Duodenal mucosa (tissue), 2 donors: ENCODE data around the gene CIAO2B.

Experiments used
- H3K27ac ChIP-seq: one replicate; pipeline ENCODE4 v1.7.0; 2013; ENCODE audit warnings: low read depth, low read length
- H3K27me3 ChIP-seq, 2 donors: one replicate each; pipeline ENCODE4 v1.7.0; 2013; ENCODE audit warnings: low read length in 2 of 2, control low read depth in 1 of 2; ENCODE audit not compliant: insufficient read depth in 2 of 2, control insufficient read depth in 1 of 2
- H3K36me3 ChIP-seq, 2 donors: one replicate each; pipeline ENCODE4 v1.7.0; 2013; ENCODE audit warnings: low read length in 2 of 2, control low read depth in 1 of 2; ENCODE audit not compliant: insufficient read depth in 2 of 2, control insufficient read depth in 1 of 2
- H3K4me1 ChIP-seq, 2 donors: one replicate each; pipeline ENCODE4 v1.7.0; 2013; ENCODE audit warnings: low read length in 2 of 2, control low read depth in 1 of 2; ENCODE audit not compliant: insufficient read depth in 2 of 2, control insufficient read depth in 1 of 2
- H3K4me3 ChIP-seq, 2 donors: one replicate each; pipeline ENCODE4 v1.7.0; 2013; ENCODE audit warnings: low read length in 2 of 2, low read depth in 1 of 2
- H3K9ac ChIP-seq, 2 donors: one replicate each; pipeline ENCODE4 v1.7.0; 2013; ENCODE audit warnings: low read length in 2 of 2, low read depth in 1 of 2
- H3K9me3 ChIP-seq, 2 donors: one replicate each; pipeline ENCODE4 v1.7.0; 2013; ENCODE audit warnings: low read length in 2 of 2, control low read depth in 1 of 2; ENCODE audit not compliant: control insufficient read depth in 1 of 2

The CIAO2B gene

DNA sequence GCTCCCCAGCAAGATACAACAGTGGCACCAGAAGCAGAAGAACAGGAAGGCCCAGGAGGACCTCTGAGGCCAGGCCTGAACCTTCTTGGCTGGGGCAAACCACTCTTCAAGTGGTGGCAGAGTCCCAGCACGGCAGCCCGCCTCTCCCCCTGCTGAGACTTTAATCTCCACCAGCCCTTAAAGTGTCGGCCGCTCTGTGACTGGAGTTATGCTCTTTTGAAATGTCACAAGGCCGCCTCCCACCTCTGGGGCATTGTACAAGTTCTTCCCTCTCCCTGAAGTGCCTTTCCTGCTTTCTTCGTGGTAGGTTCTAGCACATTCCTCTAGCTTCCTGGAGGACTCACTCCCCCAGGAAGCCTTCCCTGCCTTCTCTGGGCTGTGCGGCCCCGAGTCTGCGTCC, 38.8 kb upstream of the CIAO2B start:
- Histone ChIP-seq H3K36me3 (peaks cover 3 to 26% of the 10 kb centered on the region in 2 donors), H3K27me3 (no peaks in the 10 kb centered on the region), H3K27ac (no peak overlapping the region), H3K4me3 (no peak overlapping the region), H3K9me3 (no peaks in the 10 kb centered on the region), H3K4me1 (peaks cover 0 to 15% of the 10 kb centered on the region in 2 donors), H3K9ac (no peak overlapping the region)

GRCh38 chr16:66970775-66971720, 36.8 kb upstream of the CIAO2B start:
- peaks cover 6 to 45% of the 10 kb centered on the region in 2 donors for H3K36me3 ChIP-seq

GRCh38 chr16:66968847-66969246, 34.6 kb upstream of the CIAO2B start:
- Histone ChIP-seq H3K27me3 (no peaks in the 10 kb centered on the region), H3K4me1 (peaks cover 9 to 12% of the 10 kb centered on the region in 2 donors), H3K27ac (no peak overlapping the region), H3K9ac (no peak overlapping the region), H3K4me3 (no peak overlapping the region), H3K9me3 (no peaks in the 10 kb centered on the region), H3K36me3 (peaks cover 17 to 59% of the 10 kb centered on the region in 2 donors)

More at GRCh38 chr16:66970775-66971720, 36.8 kb upstream of the CIAO2B start:
- Histone ChIP-seq H3K27ac (no peak overlapping the region), H3K4me1 (peaks cover 0 to 8% of the 10 kb centered on the region in 2 donors), H3K4me3 (no peak overlapping the region), H3K9ac (no peak overlapping the region), H3K27me3 (no peaks in the 10 kb centered on the region), H3K9me3 (no peaks in the 10 kb centered on the region)

- Histone ChIP-seq H3K27ac (no peak overlapping the region), H3K4me1 (peaks cover 29 to 31% of the 10 kb centered on the region in 2 donors)
Observed at GRCh38 chr16:66964049-66964448, 29.8 kb upstream of the CIAO2B start.

GRCh38 chr16:66961914-66962313, 27.7 kb upstream of the CIAO2B start:
- Histone ChIP-seq H3K36me3 (peaks cover 10 to 28% of the 10 kb centered on the region in 2 donors), H3K9me3 (no peaks in the 10 kb centered on the region), H3K4me1 (peaks cover 29 to 32% of the 10 kb centered on the region in 2 donors), H3K9ac (peak overlapping the region; percentile 61 to 66), H3K27me3 (no peaks in the 10 kb centered on the region), H3K4me3 (peak overlapping the region; percentile 59 to 76), H3K27ac (peak overlapping the region; percentile 75)

More at GRCh38 chr16:66964049-66964448, 29.8 kb upstream of the CIAO2B start:
- Histone ChIP-seq H3K9me3 (no peaks in the 10 kb centered on the region), H3K27me3 (no peaks in the 10 kb centered on the region), H3K36me3 (peaks cover 14 to 44% of the 10 kb centered on the region in 2 donors), H3K4me3 (no peak overlapping the region), H3K9ac (no peak overlapping the region)

DNA sequence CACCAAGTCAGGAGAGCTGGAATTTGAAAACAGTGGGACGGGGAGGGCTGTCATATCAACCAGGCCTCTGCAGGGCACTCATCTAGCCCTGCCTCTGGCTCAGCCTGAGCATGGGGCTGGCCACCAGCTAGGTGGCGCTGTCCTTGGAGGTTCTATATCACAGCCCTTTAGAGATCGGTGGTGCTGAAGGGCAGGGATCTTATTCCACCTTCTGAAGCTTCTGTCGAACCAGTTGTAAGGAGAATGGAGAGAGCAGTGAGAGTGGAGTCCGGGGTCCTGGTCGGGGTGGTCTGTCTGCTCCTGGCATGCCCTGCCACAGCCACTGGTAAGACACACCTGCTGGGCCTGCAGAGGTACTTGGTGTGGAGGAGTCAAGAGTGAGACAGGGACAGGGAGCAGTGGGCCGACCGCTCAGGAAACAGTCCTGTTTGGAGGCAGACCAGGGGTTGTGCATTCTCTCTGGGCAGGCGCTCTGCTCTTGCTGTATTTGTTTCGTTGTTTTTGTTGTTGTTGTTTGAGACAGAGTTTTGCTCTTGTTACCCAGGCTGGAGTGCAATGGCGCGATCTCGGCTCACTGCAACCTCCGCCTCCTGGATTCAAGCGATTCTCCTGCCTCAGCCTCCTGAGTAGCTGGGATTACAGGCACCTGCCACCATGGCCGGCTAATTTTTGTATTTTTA, 27.0 kb upstream of the CIAO2B start, which contains the start of gene CES3:
Gene CES3, plus strand, starts transcription at position 202 of the 680 bp plus-strand sequence. Its CDS starts 42 bp downstream, at position 244.
- H3K4me1 ChIP-seq = peaks cover 31 to 32% of the 10 kb centered on the region in 2 donors
- peak within 1 kb of the TSS; percentile 61 to 75 for H3K9ac ChIP-seq
- peak within 1 kb of the TSS; percentile 76 to 77 for H3K4me3 ChIP-seq
- no peaks in the 10 kb centered on the region for H3K27me3 ChIP-seq
- H3K9me3 ChIP-seq = no peaks in the 10 kb centered on the region
- H3K27ac ChIP-seq = peak within 1 kb of the TSS; percentile 75
- peaks cover 10 to 21% of the 10 kb centered on the region in 2 donors for H3K36me3 ChIP-seq

- Histone ChIP-seq H3K4me3 (no peak overlapping the region), H3K27ac (no peak overlapping the region), H3K27me3 (no peaks in the 10 kb centered on the region), H3K9me3 (no peaks in the 10 kb centered on the region), H3K9ac (no peak overlapping the region), H3K4me1 (peaks cover 32% of the 10 kb centered on the region in 2 donors), H3K36me3 (peaks cover 10 to 17% of the 10 kb centered on the region in 2 donors)
Observed at GRCh38 chr16:66960270-66960669, 26.1 kb upstream of the CIAO2B start.

- H3K27me3 ChIP-seq = no peaks in the 10 kb centered on the region
- H3K4me1 ChIP-seq = peaks cover 29 to 32% of the 10 kb centered on the region in 2 donors
- H3K27ac ChIP-seq = no peak overlapping the region
- no peaks in the 10 kb centered on the region for H3K9me3 ChIP-seq
- H3K4me3 ChIP-seq = no peak overlapping the region
- no peak overlapping the region for H3K9ac ChIP-seq
- H3K36me3 ChIP-seq = peaks cover 7 to 13% of the 10 kb centered on the region in 2 donors
Observed at GRCh38 chr16:66959704-66960161, 25.5 kb upstream of the CIAO2B start.

DNA sequence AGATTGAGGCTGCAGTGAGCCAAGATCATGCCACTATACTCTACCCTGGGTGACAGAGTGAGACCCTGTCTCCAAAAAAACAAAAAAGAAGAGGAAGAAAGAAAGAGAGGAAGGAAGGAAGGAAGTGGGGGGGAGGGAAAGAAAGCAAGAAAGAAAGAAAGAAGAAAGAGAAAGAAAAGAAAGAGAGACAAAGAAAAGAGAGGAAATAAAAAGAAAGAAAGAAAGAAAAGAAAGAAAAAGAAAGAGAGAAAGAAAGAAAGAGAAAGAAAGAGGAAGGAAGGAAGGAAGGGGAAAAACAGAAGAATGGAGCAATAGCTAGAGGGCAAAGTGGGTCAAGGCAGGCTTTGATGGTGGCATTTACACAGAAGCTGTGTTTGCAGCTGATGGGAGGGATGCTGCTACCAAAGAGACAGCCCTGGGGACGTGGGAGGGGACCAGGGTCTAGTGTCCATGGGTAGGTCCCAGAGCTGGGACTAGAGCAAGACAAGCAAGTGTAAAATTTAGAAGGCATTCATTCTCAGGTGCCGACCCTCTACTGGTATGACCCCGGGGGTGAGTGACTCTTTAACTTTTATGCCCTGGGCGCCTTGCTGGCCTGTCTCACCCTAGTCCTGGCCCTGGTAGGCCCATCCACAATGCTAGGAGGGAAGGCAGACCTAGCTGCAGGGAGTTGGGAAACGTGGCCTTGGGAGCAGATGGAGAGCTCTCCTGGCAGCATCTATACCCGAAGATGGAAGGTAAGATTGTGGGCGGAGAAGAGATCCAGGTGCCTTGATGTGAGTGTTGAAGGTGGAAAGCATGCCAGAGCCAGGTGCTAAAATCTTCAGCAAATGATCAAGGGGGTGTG, 24.9 kb upstream of the CIAO2B start:
- Histone ChIP-seq H3K9ac (no peak overlapping the region), H3K9me3 (no peaks in the 10 kb centered on the region), H3K27me3 (no peaks in the 10 kb centered on the region), H3K27ac (no peak overlapping the region), H3K4me3 (no peak overlapping the region), H3K4me1 (peaks cover 22 to 25% of the 10 kb centered on the region in 2 donors), H3K36me3 (peaks cover under 1 to 6% of the 10 kb centered on the region in 2 donors)
